GM19463 (cell line): ENCODE data around the gene TRMT13.

Source experiments
- ATAC-seq: cut with Tn5 transposase; IDR thresholded peaks from one replicate; pipeline ENCODE4 v1.9.1; 2021; ENCODE audit warnings: mild to moderate bottlenecking, moderate library complexity; ENCODE audit not compliant: unreplicated experiment

The TRMT13 gene

GRCh38 chr1:100132566-100133477 is at the start of gene TRMT13, which contains the start of gene SASS6:
Gene TRMT13, plus strand, starts transcription at chr1:100133163. Its CDS starts 6 bp downstream, at chr1:100133169.
Gene SASS6, minus strand, starts transcription at chr1:100132930. Its CDS starts 116 bp downstream, at chr1:100132814.
- peak; percentile 90 for ATAC-seq

GRCh38 chr1:100087396-100087795 is 45.6 kb upstream of the TRMT13 start:
- no peak for ATAC-seq

DNA sequence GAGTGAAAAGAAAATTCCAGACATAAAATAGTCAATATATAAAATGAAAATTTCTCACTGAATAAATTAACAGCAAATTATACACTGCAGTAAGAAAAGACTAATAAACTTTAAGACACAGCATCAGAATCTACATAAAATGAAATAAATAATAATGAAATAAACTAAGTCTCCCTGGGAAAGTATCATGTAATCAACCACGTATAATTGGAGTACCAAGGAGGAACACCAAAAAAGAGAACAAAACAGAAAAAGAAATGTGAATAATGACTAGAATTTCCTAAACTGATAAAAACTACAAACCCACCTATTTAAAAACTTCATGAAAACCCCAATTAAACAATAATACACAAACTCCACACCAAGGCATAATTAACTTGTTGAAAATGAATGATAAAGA is 43.9 kb upstream of the TRMT13 start:
- no peak for ATAC-seq

DNA sequence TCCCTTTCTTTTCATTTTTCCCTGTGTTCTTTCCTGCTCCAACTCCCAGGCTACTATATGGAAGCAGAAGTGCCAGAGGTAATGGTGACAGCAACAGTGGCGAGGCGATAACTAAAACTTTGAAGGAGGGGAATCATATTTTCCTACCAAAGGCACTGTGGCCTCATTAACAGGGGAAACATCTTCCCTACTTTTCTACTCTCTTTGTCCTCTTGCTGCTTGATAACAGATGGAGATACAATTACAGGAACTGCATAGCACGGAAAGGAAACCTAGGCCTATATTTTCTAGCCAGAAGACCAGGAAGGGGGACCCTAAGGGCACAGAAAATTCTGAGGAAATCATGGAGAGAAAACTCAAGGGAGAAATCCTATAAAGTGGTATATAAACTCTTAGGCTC is 42.5 kb upstream of the TRMT13 start:
- no peak for ATAC-seq

- ATAC-seq, result no peak
Measured at GRCh38 chr1:100100202-100100601, 32.8 kb upstream of the TRMT13 start.

DNA sequence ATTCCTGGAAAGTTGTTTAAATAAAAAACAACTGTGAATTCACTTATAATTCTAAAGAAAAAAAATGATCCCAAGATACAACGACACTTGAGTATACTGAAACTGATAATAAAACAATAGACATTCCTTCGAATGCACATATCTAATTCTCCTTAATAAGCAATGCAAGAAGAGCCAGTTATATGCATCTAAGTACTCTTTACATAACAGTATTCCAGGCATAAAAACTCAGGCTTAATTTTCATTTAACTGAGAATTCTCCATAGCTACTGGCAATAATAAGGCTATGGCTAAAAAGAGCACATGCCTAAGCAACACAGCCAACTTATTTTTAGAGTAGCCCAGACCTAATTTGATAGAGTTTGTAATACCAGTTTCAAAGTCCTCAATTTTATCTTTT is 31.4 kb upstream of the TRMT13 start:
- no peak for ATAC-seq

GRCh38 chr1:100107696-100108095 is 25.3 kb upstream of the TRMT13 start:
- no peak for ATAC-seq

GRCh38 chr1:100109554-100110066 is 23.4 kb upstream of the TRMT13 start:
- no peak for ATAC-seq

DNA sequence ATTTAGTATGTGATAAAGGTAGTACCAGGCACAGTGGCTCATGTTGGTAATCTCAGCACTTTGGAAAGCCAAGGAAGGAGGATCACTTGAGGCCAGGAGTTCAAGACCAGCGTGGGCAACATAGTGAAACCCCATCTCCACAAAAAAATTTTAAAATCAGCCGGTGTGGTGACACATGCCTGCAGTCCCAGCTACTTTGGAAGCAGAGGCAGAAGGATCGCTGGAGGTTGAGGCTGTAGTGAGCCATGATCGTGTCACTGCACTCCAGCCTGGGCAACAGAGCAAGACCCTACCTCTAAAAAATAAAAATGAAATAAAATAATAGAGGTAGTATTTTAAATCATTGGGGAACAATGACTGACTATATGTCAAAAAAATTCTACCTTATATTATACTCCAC is 17.4 kb upstream of the TRMT13 start:
- ATAC-seq, result no peak

- ATAC-seq, result no peak
Measured at GRCh38 chr1:100122177-100122576, 10.8 kb upstream of the TRMT13 start.

GRCh38 chr1:100127226-100127625 is 5.7 kb upstream of the TRMT13 start:
- ATAC-seq, result no peak

- ATAC-seq, result no peak
Measured at GRCh38 chr1:100130552-100131077, 2.3 kb upstream of the TRMT13 start.

GRCh38 chr1:100131623-100132022 is 1.3 kb upstream of the TRMT13 start:
- no peak for ATAC-seq

- ATAC-seq, result no peak
Measured at GRCh38 chr1:100134872-100135271, 1.9 kb downstream of the TRMT13 start.

GRCh38 chr1:100137602-100138001 is 4.6 kb downstream of the TRMT13 start:
- no peak for ATAC-seq

- ATAC-seq, result no peak
Measured at GRCh38 chr1:100141192-100141591, 8.2 kb downstream of the TRMT13 start.

DNA sequence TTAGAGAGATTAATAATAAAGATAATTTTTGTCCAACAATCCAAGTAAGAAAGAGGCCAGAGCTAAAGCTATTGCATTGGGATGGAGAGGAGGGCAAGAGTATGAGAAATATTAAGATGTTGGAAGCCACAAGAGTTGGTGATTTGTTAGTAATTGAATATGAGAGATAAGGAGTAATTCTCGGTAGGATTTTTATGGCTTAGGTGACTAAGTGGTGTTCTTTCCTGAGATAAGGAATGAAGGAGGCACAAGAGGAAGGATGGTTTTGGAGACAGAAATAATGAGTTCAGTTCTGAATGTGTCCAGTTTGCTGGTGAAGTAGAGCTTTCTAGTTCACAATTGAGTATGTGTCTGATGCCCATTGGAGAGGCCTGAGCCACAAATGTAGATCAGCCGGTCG is 9.4 kb downstream of the TRMT13 start:
- no peak for ATAC-seq

DNA sequence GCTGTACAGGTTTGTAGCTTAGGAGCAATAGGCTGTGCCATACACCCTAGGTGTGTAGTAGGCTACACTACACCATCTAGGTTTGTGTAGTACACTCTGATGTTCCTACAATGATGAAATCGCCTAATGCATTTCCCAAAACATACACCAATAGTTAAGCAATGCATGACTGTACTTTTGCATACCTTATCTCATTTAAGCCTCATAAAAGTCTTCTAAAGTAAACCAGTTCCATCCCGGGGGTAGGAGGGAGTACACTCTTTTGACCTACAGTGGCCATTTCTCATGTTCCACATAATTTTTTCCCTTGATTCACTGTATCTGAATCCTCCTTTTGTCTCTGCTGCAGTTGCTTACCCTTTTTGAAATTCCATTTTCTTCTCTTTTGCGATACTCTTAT is 12.2 kb downstream of the TRMT13 start:
- ATAC-seq, result no peak

GRCh38 chr1:100146958-100147357 is 14.0 kb downstream of the TRMT13 start:
- no peak for ATAC-seq

GRCh38 chr1:100147875-100148274 is 14.9 kb downstream of the TRMT13 start:
- no peak for ATAC-seq

GRCh38 chr1:100151679-100152078 is 18.7 kb downstream of the TRMT13 start:
- ATAC-seq, result no peak

DNA sequence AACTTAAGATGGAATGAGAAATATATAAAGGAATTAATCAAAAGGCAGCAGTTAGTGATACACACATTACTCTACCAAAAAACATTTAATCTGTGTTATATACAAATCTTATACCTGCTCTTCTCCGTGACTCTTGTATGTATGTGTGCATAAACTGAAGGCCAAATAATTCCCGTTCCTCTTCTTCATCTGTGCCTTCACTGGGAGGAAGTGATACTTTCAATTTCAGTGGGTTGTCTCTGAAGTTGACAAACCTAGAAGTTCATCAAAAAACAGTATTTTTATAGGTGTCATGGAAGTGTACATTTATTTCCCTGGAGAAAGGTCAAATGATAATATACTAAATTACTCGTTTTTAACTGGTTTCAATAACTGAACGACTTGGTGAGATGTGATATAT is 19.3 kb downstream of the TRMT13 start:
- ATAC-seq, result peak; percentile 94
